ENCODE measurements around the gene ATP6V0A4. TPM values are rescaled to one million over a fixed set of nuclear protein-coding genes. Genes with fewer than 3 reads are reported as not detected.

Gene ATP6V0A4
- total RNA-seq, 1 experiment from 2014 or later, result 1.0 TPM

DNA sequence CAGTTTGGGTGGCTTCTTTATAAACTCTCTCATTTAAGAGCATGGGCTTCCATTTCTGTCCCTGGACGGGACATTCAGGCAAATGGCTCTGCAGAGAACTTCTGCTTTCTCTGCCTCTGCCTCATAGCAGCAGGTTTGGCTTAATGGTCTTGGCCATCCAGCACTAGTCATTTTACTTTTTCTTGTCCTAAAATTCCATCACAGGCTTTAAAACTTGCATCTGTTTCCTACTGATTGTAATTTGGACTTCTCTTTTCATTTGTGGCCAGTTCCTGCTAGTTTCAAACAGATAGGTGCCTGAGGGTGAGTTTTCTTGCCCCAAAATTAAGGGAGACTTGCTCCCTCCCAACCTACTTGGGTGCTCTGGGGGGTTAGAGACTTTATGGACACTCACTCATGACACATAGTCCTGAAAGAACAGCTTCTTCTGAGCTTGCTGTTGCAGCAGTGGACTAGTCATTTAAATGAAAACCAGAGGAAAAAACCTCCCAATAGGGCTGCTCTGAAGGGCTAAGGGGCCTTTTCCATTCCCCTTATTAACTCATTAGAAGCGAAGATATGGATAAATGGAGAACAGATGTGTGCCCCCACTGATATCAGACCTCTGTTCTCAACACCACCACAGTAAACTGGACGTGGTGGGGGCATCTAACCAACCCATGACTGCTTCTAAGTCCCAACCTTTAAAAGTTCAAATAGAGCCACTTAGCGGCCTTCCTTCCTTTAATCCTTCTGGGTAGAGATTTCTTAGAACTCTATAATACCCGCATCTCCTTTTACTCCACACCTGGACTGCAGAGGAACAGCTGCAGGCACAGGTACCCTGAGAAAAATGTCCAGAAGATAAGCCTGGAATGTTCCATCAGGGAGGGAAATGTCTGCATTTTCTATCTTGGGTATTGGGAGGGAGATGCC is 135.7 kb downstream of the ATP6V0A4 start:
- intact Hi-C loops (cut with micrococcal nuclease), result no loop called here
- Histone ChIP-seq H3K27ac (ENCODE audit: low read length) (no peak overlapping the region), H3K9me3 (ENCODE audit: low read length) (no peaks in the 10 kb centered on the region; the same call in 1 of the 2 replicates), H3K9me2 (replicated peaks; ENCODE audit: low read length) (no peaks in the 10 kb centered on the region), H4K20me1 (ENCODE audit: low read length) (no peaks in the 10 kb centered on the region), H3K79me2 (ENCODE audit: low read length) (no peaks in the 10 kb centered on the region), H3F3A (ENCODE audit: low read length, unreplicated experiment) (no peaks in the 10 kb centered on the region), H2AFZ (ENCODE audit: low read length) (no peak overlapping the region), H3K27me3 (ENCODE audit: low read length) (no peaks in the 10 kb centered on the region), H3K36me3 (ENCODE audit: low read depth, low read length) (no peaks in the 10 kb centered on the region), H3K9ac (ENCODE audit: low read length) (no peak overlapping the region), H3K4me1 (ENCODE audit: insufficient read depth, low read length) (no peaks in the 10 kb centered on the region), H3K4me3 (ENCODE audit: low read length) (no peak overlapping the region), H3K4me2 (ENCODE audit: low read length) (no peak overlapping the region)
- ATAC-seq (no peak), DNase-seq (no peak)
- TF ChIP-seq EZH2 (IDR thresholded peaks at IDR 0.05; ENCODE audit: low read length, unreplicated experiment) (no peak), EZH2phosphoT487 (IDR thresholded peaks at IDR 0.05; ENCODE audit: borderline replicate concordance, low read length) (no peak)
- TF ChIP-seq, protein P1, sequence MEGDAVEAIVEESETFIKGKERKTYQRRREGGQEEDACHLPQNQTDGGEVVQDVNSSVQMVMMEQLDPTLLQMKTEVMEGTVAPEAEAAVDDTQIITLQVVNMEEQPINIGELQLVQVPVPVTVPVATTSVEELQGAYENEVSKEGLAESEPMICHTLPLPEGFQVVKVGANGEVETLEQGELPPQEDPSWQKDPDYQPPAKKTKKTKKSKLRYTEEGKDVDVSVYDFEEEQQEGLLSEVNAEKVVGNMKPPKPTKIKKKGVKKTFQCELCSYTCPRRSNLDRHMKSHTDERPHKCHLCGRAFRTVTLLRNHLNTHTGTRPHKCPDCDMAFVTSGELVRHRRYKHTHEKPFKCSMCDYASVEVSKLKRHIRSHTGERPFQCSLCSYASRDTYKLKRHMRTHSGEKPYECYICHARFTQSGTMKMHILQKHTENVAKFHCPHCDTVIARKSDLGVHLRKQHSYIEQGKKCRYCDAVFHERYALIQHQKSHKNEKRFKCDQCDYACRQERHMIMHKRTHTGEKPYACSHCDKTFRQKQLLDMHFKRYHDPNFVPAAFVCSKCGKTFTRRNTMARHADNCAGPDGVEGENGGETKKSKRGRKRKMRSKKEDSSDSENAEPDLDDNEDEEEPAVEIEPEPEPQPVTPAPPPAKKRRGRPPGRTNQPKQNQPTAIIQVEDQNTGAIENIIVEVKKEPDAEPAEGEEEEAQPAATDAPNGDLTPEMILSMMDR (conservative IDR thresholded peaks at IDR 0.05; ENCODE audit: low read depth, low read length), result no peak
- ChIA-PET POLR2A (ENCODE audit: unreplicated experiment) (no interaction called here), CTCF (no interaction called here)
- BruUV-seq (replicated peaks), result no TSS peak

DNA sequence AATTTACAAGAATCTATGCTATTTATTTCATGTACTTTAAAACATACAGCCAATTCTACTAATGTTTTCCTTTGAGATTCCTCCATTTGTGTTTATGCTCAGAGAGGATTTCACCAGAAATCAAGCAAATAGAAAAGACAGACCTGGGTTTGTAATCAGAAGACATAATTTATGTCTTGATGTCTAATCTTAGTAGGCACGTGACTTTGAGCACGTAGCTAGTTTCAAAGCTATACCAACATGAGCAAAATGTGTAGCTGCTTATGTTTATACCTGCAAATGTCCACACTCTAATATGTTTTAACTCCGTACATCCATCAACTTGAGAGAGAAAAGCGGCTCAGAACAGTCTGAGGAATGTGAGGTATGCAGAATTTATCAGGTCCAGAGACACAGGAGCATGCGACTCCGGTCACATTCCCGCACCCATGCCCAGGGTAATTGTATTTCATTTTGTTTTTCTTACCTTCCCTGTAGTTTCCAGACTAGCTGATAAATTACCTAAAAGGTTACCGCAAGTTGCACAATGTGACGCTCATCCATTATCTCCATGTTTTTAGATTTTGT is 136.8 kb downstream of the ATP6V0A4 start:
- POLR2A ChIA-PET (ENCODE audit: unreplicated experiment), result interaction anchor here (0.6 kb wide), 1 partner anchor 289 kb away, joined by 6 read pairs; no protein-coding TSS in a partner anchor
- Histone ChIP-seq H3K4me3 (ENCODE audit: low read length) (no peak overlapping the region), H3K36me3 (ENCODE audit: low read depth, low read length) (no peaks in the 10 kb centered on the region), H2AFZ (ENCODE audit: low read length) (no peak overlapping the region), H3K9ac (ENCODE audit: low read length) (no peak overlapping the region), H3K9me2 (replicated peaks; ENCODE audit: low read length) (no peaks in the 10 kb centered on the region), H4K20me1 (ENCODE audit: low read length) (no peaks in the 10 kb centered on the region), H3F3A (ENCODE audit: low read length, unreplicated experiment) (no peaks in the 10 kb centered on the region), H3K79me2 (ENCODE audit: low read length) (no peaks in the 10 kb centered on the region), H3K9me3 (ENCODE audit: low read length) (no peaks in the 10 kb centered on the region), H3K27ac (ENCODE audit: low read length) (no peak overlapping the region), H3K27me3 (ENCODE audit: low read length) (no peaks in the 10 kb centered on the region), H3K4me2 (ENCODE audit: low read length) (no peak overlapping the region), H3K4me1 (ENCODE audit: insufficient read depth, low read length) (no peaks in the 10 kb centered on the region)
- ATAC-seq (no peak), DNase-seq (no peak)
- CTCF ChIA-PET, result no interaction called here
- TF ChIP-seq, protein P1 (conservative IDR thresholded peaks at IDR 0.05; ENCODE audit: low read depth, low read length), result no peak
- TF ChIP-seq EZH2 (IDR thresholded peaks at IDR 0.05; ENCODE audit: low read length, unreplicated experiment) (no peak), EZH2phosphoT487 (IDR thresholded peaks at IDR 0.05; ENCODE audit: borderline replicate concordance, low read length) (no peak)
- BruUV-seq (replicated peaks), result no TSS peak
- intact Hi-C loops (cut with micrococcal nuclease), result no loop called here

DNA sequence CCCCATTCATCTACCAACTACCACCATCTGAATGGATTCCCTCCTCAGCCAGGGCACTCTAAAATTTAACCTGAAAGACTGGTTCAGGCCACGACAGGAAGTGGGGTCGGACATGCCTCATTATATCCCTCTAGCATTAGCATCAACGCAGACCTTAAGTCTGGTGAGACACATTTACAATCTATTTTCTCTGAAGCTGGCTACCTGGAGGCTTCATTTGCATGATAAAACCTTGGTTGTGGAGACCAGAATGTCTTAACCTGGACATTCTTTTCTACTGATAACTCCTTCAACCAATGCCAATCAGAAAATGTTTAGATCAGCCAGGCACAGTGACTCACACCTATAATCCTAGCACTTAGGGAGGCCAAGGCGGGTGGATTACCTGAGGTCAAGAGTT is 139.1 kb downstream of the ATP6V0A4 start:
- Histone ChIP-seq H3F3A (ENCODE audit: low read length, unreplicated experiment) (no peaks in the 10 kb centered on the region), H3K79me2 (ENCODE audit: low read length) (no peaks in the 10 kb centered on the region), H3K9me3 (ENCODE audit: low read length) (no peaks in the 10 kb centered on the region), H3K27ac (ENCODE audit: low read length) (no peak overlapping the region), H3K27me3 (ENCODE audit: low read length) (no peaks in the 10 kb centered on the region), H3K36me3 (ENCODE audit: low read depth, low read length) (no peaks in the 10 kb centered on the region), H3K4me1 (ENCODE audit: insufficient read depth, low read length) (no peaks in the 10 kb centered on the region), H4K20me1 (ENCODE audit: low read length) (no peaks in the 10 kb centered on the region), H3K4me3 (ENCODE audit: low read length) (no peak overlapping the region), H3K9me2 (replicated peaks; ENCODE audit: low read length) (no peaks in the 10 kb centered on the region), H2AFZ (ENCODE audit: low read length) (no peak overlapping the region), H3K9ac (ENCODE audit: low read length) (no peak overlapping the region), H3K4me2 (ENCODE audit: low read length) (no peak overlapping the region)
- intact Hi-C loops (cut with micrococcal nuclease), result no loop called here
- ATAC-seq (no peak), DNase-seq (no peak)
- CTCF ChIA-PET, result no interaction called here
- no peak for TF ChIP-seq EZH2 (IDR thresholded peaks at IDR 0.05; ENCODE audit: low read length, unreplicated experiment)
- TF ChIP-seq, protein P1 (conservative IDR thresholded peaks at IDR 0.05; ENCODE audit: low read depth, low read length), result no peak
- no peak for TF ChIP-seq EZH2phosphoT487 (IDR thresholded peaks at IDR 0.05; ENCODE audit: borderline replicate concordance, low read length)
- BruUV-seq (replicated peaks), result no TSS peak
- POLR2A ChIA-PET (ENCODE audit: unreplicated experiment), result no interaction called here

All from PC-3 (cell line).